ENCODE measurements around the gene STAP2.

GRCh38 chr19:4338441-4339355 lies at the start of gene STAP2:
- TF ChIP-seq CTCF (IDR thresholded peaks at IDR 0.05) (no peak), EZH2 (IDR thresholded peaks at IDR 0.05) (no peak)

All from neural progenitor cell (in vitro differentiated cells).